A549 (cell line): ENCODE measurements around the gene PLCD1. TPM values are rescaled to one million over a fixed set of nuclear protein-coding genes. Genes with fewer than 3 reads are reported as not detected.

Experiments
- ATAC-seq, 2 experiments: fragments of 200-7000 bp in 1 of 2; fragments of >200 bp in 1 of 2; cut with Nextera tagmentation in 1 of 2; cut with Tn5 transposase in 1 of 2; 3 replicates each; pipeline versions ENCODE4 v1.8.0 to v1.9.1; 2018 to 2020; ENCODE audit warnings: mild to moderate bottlenecking in 1 of 2, moderate library complexity in 1 of 2
- CTCF ChIA-PET: fragments of 300-600 bp; sonication (Branson Sonifier 250); formaldehyde crosslinking; extraction: SDS; loops from one replicate; lab custom pipeline; 2021; ENCODE audit warnings: antibody characterized with exemption, inconsistent platforms; lab: Yijun Ruan, JAX
- POLR2A ChIA-PET: fragments of 350-600 bp; formaldehyde crosslinking; extraction: SDS; loops from one replicate; lab custom pipeline; 2021; ENCODE audit warnings: antibody characterized with exemption, inconsistent platforms; lab: Yijun Ruan, JAX
- DNase-seq, 2 experiments: peaks; one replicate each; pipeline versions ENCODE4 v3.0.0 to v3.0.0-alpha.2; 2011 to 2016; ENCODE audit warnings: low read depth in 1 of 2, low spot score in 1 of 2
- FAIRE-seq: peaks from 2 replicates; lab custom pipeline; 2011; peaks lifted over from hg19 to GRCh38; lab: Jason Lieb, UNC
- H3K27ac ChIP-seq, 2 experiments: fragments of >200 bp; sonication (Bioruptor Twin); formaldehyde crosslinking; 3 replicates each; pipeline ENCODE4 v1.5.1; 2016 to 2017
- H3K4me1 ChIP-seq: fragments of >200 bp; sonication (Bioruptor Twin); formaldehyde crosslinking; 3 replicates; pipeline ENCODE4 v1.6.1; 2016
- H3K4me2 ChIP-seq: fragments of >200 bp; sonication (Bioruptor Twin); formaldehyde crosslinking; 3 replicates; pipeline ENCODE4 v1.6.1; 2016
- H3K4me3 ChIP-seq: fragments of >200 bp; sonication (Bioruptor Twin); formaldehyde crosslinking; 3 replicates; pipeline ENCODE4 v1.5.1; 2016
- H3K9me3 ChIP-seq: fragments of >200 bp; sonication (Bioruptor Twin); formaldehyde crosslinking; 3 replicates; pipeline ENCODE4 v1.6.1; 2016
- ATOH8 ChIP-seq: fragments of 250-450 bp; sonication (Bioruptor Pico); IDR thresholded peaks from 2 replicates; pipeline ENCODE4 v1.5.0; 2020; ENCODE audit warnings: low read depth, mild to moderate bottlenecking, moderate library complexity
- BCL3 ChIP-seq: fragments of >200 bp; sonication (Bioruptor Twin); formaldehyde crosslinking; IDR thresholded peaks from 3 replicates; pipeline ENCODE4 v1.6.1; 2016
- BHLHE40 ChIP-seq: IDR thresholded peaks from 2 replicates; pipeline ENCODE4 v1.6.1; 2012; ENCODE audit warnings: low read depth, low read length, inconsistent platforms
- CHD2 ChIP-seq: fragments of 150-350 bp; IDR thresholded peaks from 2 replicates; pipeline ENCODE4 v1.6.1; 2014; ENCODE audit warnings: low read length; ENCODE audit not compliant: partially characterized antibody
- CTCF ChIP-seq: fragments of >200 bp; sonication (Bioruptor Twin); formaldehyde crosslinking; IDR thresholded peaks from 3 replicates; pipeline ENCODE4 v1.5.1; 2016
- EHF ChIP-seq: fragments of 250-450 bp; sonication (Bioruptor Pico); IDR thresholded peaks from 2 replicates; pipeline ENCODE4 v1.5.0; 2020; ENCODE audit warnings: mild to moderate bottlenecking
- ELK1 ChIP-seq: fragments of 150-350 bp; IDR thresholded peaks from 2 replicates; pipeline ENCODE4 v1.6.1; 2014; ENCODE audit warnings: low read depth, mild to moderate bottlenecking, low read length
- EP300 ChIP-seq, 2 experiments: fragments of >200 bp; sonication (Bioruptor Twin); formaldehyde crosslinking; IDR thresholded peaks; 2 replicates in 1 of 2; 3 replicates in 1 of 2; pipeline ENCODE4 v1.6.1; 2016 to 2017
- HES2 ChIP-seq: fragments of >200 bp; sonication (Bioruptor Twin); formaldehyde crosslinking; IDR thresholded peaks from 2 replicates; pipeline ENCODE4 v1.6.1; 2016
- HEYL ChIP-seq: fragments of 250-450 bp; sonication (Bioruptor Pico); IDR thresholded peaks from 2 replicates; pipeline ENCODE4 v1.8.0; 2021; ENCODE audit warnings: mild to moderate bottlenecking, moderate library complexity
- HOXB13 ChIP-seq: fragments of 250-450 bp; sonication (Bioruptor Pico); IDR thresholded peaks from 2 replicates; pipeline ENCODE4 v1.5.0; 2020; ENCODE audit warnings: low read depth, mild to moderate bottlenecking, moderate library complexity
- HOXB5 ChIP-seq: fragments of 250-450 bp; sonication (Bioruptor Pico); IDR thresholded peaks from 2 replicates; pipeline ENCODE4 v1.5.0; 2020; ENCODE audit warnings: mild to moderate bottlenecking, moderate library complexity
- JUN ChIP-seq, 2 experiments: fragments of >200 bp; sonication (Bioruptor Twin); formaldehyde crosslinking; IDR thresholded peaks; 2 replicates in 1 of 2; 3 replicates in 1 of 2; pipeline ENCODE4 v1.6.1; 2016 to 2017
- JUNB ChIP-seq: fragments of >200 bp; sonication (Bioruptor Twin); formaldehyde crosslinking; IDR thresholded peaks from 2 replicates; pipeline ENCODE4 v1.6.1; 2016
- MAX ChIP-seq: IDR thresholded peaks from 2 replicates; pipeline ENCODE4 v1.6.1; 2012
- NPAS2 ChIP-seq: fragments of 250-450 bp; sonication (Bioruptor Pico); IDR thresholded peaks from 2 replicates; pipeline ENCODE4 v1.8.0; 2022; ENCODE audit warnings: mild to moderate bottlenecking, moderate library complexity, borderline replicate concordance
- POLR2AphosphoS2 ChIP-seq: conservative IDR thresholded peaks from 2 replicates; pipeline ENCODE4 v1.6.1; 2012; ENCODE audit warnings: low read length, improper control_type of control experiment, inconsistent platforms
- RAD21 ChIP-seq, 2 experiments: fragments of >200 bp in 1 of 2; sonication (Bioruptor Twin) in 1 of 2; formaldehyde crosslinking in 1 of 2; IDR thresholded peaks in 1 of 2; conservative IDR thresholded peaks in 1 of 2; 2 replicates in 1 of 2; 3 replicates in 1 of 2; pipeline ENCODE4 v1.6.1; 2012 to 2018; ENCODE audit warnings: inconsistent platforms in 1 of 2
- SMC3 ChIP-seq: fragments of >200 bp; sonication (Bioruptor Twin); formaldehyde crosslinking; IDR thresholded peaks from 3 replicates; pipeline ENCODE4 v1.6.1; 2018; ENCODE audit warnings: inconsistent platforms
- ZNF302 ChIP-seq: fragments of 250-450 bp; sonication (Bioruptor Pico); IDR thresholded peaks from 2 replicates; pipeline ENCODE4 v1.9.0; 2021; ENCODE audit warnings: inconsistent platforms, mild to moderate bottlenecking, moderate library complexity
- ZSCAN20 ChIP-seq: fragments of 250-450 bp; sonication (Bioruptor Pico); IDR thresholded peaks from 2 replicates; pipeline ENCODE4 v1.8.0; 2022; ENCODE audit warnings: mild to moderate bottlenecking, moderate library complexity
- WGBS: methylation state at CpG from one replicate; pipeline ENCODE4 v1.1.6; 2017; ENCODE audit errors: missing lambda C conversion rate; 5-methylcytosine and 5-hydroxymethylcytosine counted together
- polyA plus RNA-seq, 4 experiments: library from polyadenylated mRNA; depleted of rRNA in 3 of 4; stranded (reverse); fragments of >200 nt; fragmentation: RNase III in 1 of 4; extraction: RNeasy Plus Mini Kit Qiagen cat#74134 plus additional on column Dnase treatment in 1 of 4; gene quantifications; 2 replicates in 3 of 4; 3 replicates in 1 of 4; pipeline ENCODE4 v1.2.3, GENCODE V29; 2011 to 2017

PLCD1 gene
- polyA plus RNA-seq, 2 of the 4 experiments (the other 2 are of a cell fraction) = 3.9 to 4.8 TPM

GRCh38 chr3:38003817-38004414 is 25.5 kb downstream of the PLCD1 start:
- Histone ChIP-seq H3K4me1 (peaks cover 7% of the 10 kb centered on the region; the same call in 1 of the 3 replicates), H3K9me3 (no peaks in the 10 kb centered on the region), H3K4me3 (no peak overlapping the region), H3K4me2 (no peak overlapping the region), H3K27ac (no peak overlapping the region)
- 63% methylated on average over 10 of the region's 11 CpGs for WGBS
- peak; percentile 12 to 17; a peak in 5 of 6 replicates for ATAC-seq
- DNase-seq = no peak
- CTCF ChIA-PET = interaction anchor here (0.6 to 5.5 kb wide), 38 partner anchors 11 to 1273 kb away, joined by 3 to 52 read pairs (median 3); partner anchors contain the start of genes OXSR1 and XYLB
- no peak for FAIRE-seq
- TF ChIP-seq RAD21 (conservative IDR thresholded peaks at IDR 0.05 in 1 of 2, IDR thresholded peaks at IDR 0.05 in 1 of 2) (no peak), HES2 (no peak), CHD2 (no peak), ELK1 (no peak), MAX (no peak), BCL3 (no peak), HEYL (CRISPR knock-in tag) (no peak), HOXB5 (CRISPR knock-in tag) (no peak), POLR2AphosphoS2 (no peak), EHF (CRISPR knock-in tag) (no peak)
- POLR2A ChIA-PET = no interaction called here

- DNase-seq = peak; percentile 58 to 62
- TF ChIP-seq ZNF302 (no peak), NPAS2 (CRISPR knock-in tag) (no peak), EP300 (IDR thresholded peaks at IDR 0.05) (no peak), HOXB13 (CRISPR knock-in tag) (no peak), RAD21 (conservative IDR thresholded peaks at IDR 0.05 in 1 of 2, IDR thresholded peaks at IDR 0.05 in 1 of 2) (peak; percentile 56; a peak in 4 of 5 replicates), ZSCAN20 (no peak), CTCF (peak; percentile 72), JUN (IDR thresholded peaks at IDR 0.05) (no peak), SMC3 (peak; percentile 51; the same call in 2 of the 3 replicates), CHD2 (no peak), JUNB (no peak), BHLHE40 (no peak), ATOH8 (no peak)
- FAIRE-seq = no peak
- peak; percentile 35 to 75 for ATAC-seq
- 33% methylated on average over 7 of the region's 7 CpGs for WGBS
- ChIA-PET POLR2A (no interaction called here), CTCF (interaction anchor here (0.6 to 5.5 kb wide), 38 partner anchors 11 to 1272 kb away, joined by 3 to 52 read pairs (median 3); partner anchors contain the start of genes OXSR1 and XYLB)
- Histone ChIP-seq H3K27ac (0 out of 6 replicates have a peak overlapping the region, but pooled peaks of 1 of the 2 experiments have one; percentile 31), H3K4me2 (no peak overlapping the region), H3K9me3 (no peaks in the 10 kb centered on the region), H3K4me3 (no peak overlapping the region), H3K4me1 (peaks cover 9% of the 10 kb centered on the region)
Measured at GRCh38 chr3:38003371-38003816, 26.0 kb downstream of the PLCD1 start.
